Bronchial epithelial cell (primary cell): Measurements from ENCODE around the gene NLK. TPM values are rescaled to one million over a fixed set of nuclear protein-coding genes. Genes with fewer than 3 reads are reported as not detected.
A peak's percentile ranks its signal among the peaks of the same experiment; 100 is the strongest.

Experiments used
- DNase-seq: peaks from one replicate; pipeline ENCODE4 v3.0.0-alpha.2; 2010; ENCODE audit warnings: low read depth
- FAIRE-seq: peaks from 2 replicates; lab custom pipeline; 2011; peaks lifted over from hg19 to GRCh38; lab: Jason Lieb, UNC
- H3K27me3 ChIP-seq: 2 replicates; pipeline ENCODE4 v1.5.1; 2011; ENCODE audit warnings: low read length; ENCODE audit not compliant: control insufficient read depth, insufficient read depth
- H3K36me3 ChIP-seq: 2 replicates; pipeline ENCODE4 v1.5.1; 2011; ENCODE audit warnings: low read length; ENCODE audit not compliant: control insufficient read depth, insufficient read depth
- H3K4me3 ChIP-seq: 2 replicates; pipeline ENCODE4 v1.5.1; 2011; ENCODE audit warnings: mild to moderate bottlenecking, low read depth, low read length, control low read depth
- total RNA-seq: library from RNA; depleted of rRNA; stranded (reverse); fragments of >200 nt; gene quantifications from 2 replicates; pipeline ENCODE4 v1.2.1, GENCODE V29; 2014
- TF ChIP-seq, protein P1 (sequence below): IDR thresholded peaks from 2 replicates; pipeline ENCODE4 v1.5.1; 2011; ENCODE audit warnings: mild to moderate bottlenecking, moderate library complexity, low read length, control low read depth, inconsistent platforms; ENCODE audit not compliant: insufficient read depth, severe bottlenecking

Gene NLK
- total RNA-seq, 1 donor from 2014 or later, result 11.3 TPM

DNA sequence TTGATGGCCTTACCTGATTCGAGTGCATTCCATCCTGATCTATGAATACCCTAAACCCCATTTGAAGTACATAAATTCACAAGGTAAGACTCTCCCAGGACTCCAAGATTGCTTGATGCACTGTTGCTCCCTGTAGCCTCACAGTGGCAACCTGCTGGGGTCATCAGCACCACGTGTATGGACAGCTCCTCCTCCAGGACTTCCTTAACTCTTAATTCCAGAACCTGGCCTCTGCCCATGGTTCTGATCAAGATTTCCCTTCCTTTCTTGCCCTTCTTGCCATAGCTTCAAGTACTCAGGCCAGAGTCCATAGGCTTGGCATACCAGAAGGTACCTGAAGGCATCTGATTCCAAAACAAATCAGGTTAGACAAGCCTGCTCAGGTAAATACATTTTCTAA lies 34.0 kb upstream of the NLK start:
- TF ChIP-seq, protein P1, sequence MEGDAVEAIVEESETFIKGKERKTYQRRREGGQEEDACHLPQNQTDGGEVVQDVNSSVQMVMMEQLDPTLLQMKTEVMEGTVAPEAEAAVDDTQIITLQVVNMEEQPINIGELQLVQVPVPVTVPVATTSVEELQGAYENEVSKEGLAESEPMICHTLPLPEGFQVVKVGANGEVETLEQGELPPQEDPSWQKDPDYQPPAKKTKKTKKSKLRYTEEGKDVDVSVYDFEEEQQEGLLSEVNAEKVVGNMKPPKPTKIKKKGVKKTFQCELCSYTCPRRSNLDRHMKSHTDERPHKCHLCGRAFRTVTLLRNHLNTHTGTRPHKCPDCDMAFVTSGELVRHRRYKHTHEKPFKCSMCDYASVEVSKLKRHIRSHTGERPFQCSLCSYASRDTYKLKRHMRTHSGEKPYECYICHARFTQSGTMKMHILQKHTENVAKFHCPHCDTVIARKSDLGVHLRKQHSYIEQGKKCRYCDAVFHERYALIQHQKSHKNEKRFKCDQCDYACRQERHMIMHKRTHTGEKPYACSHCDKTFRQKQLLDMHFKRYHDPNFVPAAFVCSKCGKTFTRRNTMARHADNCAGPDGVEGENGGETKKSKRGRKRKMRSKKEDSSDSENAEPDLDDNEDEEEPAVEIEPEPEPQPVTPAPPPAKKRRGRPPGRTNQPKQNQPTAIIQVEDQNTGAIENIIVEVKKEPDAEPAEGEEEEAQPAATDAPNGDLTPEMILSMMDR, result no peak
- Histone ChIP-seq H3K36me3 (no peaks in the 10 kb centered on the region), H3K4me3 (no peak overlapping the region), H3K27me3 (no peaks in the 10 kb centered on the region)
- DNase-seq (peak; percentile 67), FAIRE-seq (peak; percentile 64)

DNA sequence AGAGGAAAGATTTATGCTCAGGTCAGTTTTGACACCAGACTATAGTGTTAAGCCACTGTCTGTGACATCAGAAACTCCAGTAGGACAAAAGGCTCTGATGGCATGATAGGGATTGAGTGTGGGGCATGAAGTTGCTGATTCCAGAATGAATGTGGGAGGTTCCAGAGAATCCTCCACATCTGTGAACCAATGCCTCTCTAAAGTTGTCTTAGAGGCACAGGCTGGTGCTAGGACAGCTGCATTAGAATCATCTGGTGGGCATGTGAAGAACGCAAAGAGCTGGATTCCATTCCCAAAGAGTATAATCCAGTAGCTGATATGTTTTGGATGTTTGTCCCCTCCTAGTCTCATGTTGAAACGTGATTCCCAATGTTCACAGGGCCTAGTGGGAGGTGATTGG lies 32.1 kb upstream of the NLK start:
- H3K36me3 ChIP-seq, result no peaks in the 10 kb centered on the region
- DNase-seq (no peak), FAIRE-seq (peak; percentile 60)
- TF ChIP-seq, protein P1, result no peak
- no peaks in the 10 kb centered on the region for H3K27me3 ChIP-seq
- no peak overlapping the region for H3K4me3 ChIP-seq

DNA sequence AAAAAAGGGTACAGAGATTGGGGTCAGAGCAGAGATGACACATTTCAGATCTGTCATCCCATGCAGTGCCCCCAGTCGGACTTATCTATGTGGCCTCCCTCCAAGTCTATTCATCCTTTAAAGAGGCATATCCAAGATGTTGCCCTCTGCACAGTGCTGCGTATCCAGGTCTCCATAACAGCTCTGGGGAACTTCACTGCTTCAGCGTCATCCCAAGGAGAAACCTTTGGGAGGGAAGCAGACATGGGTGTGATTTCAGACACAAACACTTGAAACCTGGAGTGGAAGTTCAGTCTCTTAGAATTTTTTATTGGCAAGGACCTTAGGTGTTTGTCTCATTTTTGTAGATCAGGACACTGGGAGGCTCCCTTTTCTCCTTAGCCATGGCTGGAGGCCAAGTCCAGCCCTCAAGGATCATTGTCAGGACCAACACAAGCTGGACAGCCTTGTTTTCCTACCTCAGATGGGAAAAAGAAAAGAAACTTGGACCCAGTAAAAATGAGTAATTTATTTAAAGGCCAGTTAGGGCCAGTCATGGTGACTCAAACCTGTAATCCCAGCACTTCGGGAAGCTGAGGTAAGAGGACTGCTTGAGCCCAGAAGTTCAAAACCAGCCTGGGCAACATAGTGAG lies 23.9 kb upstream of the NLK start:
- Histone ChIP-seq H3K4me3 (no peak overlapping the region), H3K27me3 (no peaks in the 10 kb centered on the region), H3K36me3 (no peaks in the 10 kb centered on the region)
- TF ChIP-seq, protein P1, result no peak
- DNase-seq (peak; percentile 79), FAIRE-seq (no peak)

DNA sequence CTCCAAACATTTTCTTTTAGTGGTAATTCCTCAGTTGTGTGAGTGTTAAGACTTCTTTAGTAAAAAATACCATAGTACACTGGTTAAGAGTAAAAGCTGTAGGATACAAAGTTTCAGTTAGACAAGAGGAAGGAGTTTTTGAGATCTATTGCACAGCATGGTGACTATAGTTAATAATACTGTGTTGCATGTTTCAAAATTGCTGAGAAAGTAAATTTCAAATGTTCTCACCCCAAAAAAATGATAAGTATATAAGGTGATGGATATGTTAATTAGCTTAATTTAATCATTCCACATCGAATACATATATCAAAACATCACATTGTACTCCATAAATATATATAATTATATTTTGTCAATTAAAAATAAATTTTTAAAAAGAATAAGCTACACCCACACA lies 22.0 kb upstream of the NLK start:
- no peak for DNase-seq
- no peak overlapping the region for H3K4me3 ChIP-seq
- no peaks in the 10 kb centered on the region for H3K27me3 ChIP-seq
- TF ChIP-seq, protein P1, result no peak
- no peak for FAIRE-seq
- H3K36me3 ChIP-seq, result no peaks in the 10 kb centered on the region

DNA sequence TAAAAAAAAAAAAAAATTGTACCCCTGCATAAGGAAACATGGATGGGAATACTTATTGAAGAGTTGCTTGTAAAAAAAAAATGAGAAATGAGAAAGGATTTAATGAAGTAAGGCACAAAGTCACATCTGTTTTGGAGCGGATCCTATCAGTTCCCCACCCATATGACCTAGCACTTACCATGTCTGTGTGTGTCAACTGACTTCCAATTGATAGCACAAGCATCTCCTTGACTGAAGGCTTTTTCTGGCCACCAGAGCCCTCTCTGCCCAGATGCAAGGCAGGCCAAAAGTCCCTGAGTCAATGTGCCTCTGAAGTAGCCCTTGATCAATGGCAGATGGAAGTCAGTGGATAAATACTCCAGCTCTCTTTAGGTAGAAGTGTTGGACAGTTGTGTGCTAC lies 13.4 kb upstream of the NLK start:
- H3K27me3 ChIP-seq, result no peaks in the 10 kb centered on the region
- H3K36me3 ChIP-seq, result no peaks in the 10 kb centered on the region
- FAIRE-seq (no peak), DNase-seq (no peak)
- TF ChIP-seq, protein P1, result no peak
- H3K4me3 ChIP-seq, result no peak overlapping the region

DNA sequence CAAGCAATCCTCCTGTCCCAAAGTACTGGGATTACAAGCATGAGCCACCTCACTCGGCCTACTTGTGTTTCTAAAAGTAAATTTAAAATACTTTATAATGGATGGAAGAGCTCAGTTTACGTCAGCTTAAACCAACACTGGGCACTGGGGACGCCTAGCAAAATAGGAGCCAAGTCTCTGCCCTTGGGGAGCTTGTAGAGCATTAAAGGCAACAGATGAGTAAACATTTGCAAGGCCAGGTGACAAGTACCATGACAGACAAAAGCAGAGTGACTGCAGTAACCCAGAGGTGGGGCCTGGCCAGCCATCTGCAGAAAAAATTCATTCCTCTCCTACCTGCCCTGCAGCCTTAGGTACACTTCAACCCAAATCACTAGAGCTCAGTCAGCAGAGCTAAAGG lies 12.1 kb upstream of the NLK start:
- H3K27me3 ChIP-seq, result no peaks in the 10 kb centered on the region
- DNase-seq, result no peak
- H3K36me3 ChIP-seq, result no peaks in the 10 kb centered on the region
- no peak for FAIRE-seq
- H3K4me3 ChIP-seq, result no peak overlapping the region
- TF ChIP-seq, protein P1, result no peak
